ENCODE data around the gene MTX1.
"Not testable (repeated sequence)": the region's sequence is repeated elsewhere in the genome, so short reads cannot be mapped to it uniquely, and the experiment has no call there.

The MTX1 gene

GRCh38 chr1:155189926-155190325 is 18.6 kb upstream of the MTX1 start:
- not testable (repeated sequence) for DNase-seq

- DNase-seq, result no peak
Observed at GRCh38 chr1:155191904-155192303, 16.6 kb upstream of the MTX1 start.

- no peak for DNase-seq
Observed at GRCh38 chr1:155192346-155193274, 15.9 kb upstream of the MTX1 start.

GRCh38 chr1:155193275-155193990 is 15.1 kb upstream of the MTX1 start:
- DNase-seq, result peak; percentile 79

GRCh38 chr1:155193991-155194240 is 14.6 kb upstream of the MTX1 start:
- not testable (repeated sequence) for DNase-seq

- no peak for DNase-seq
Observed at GRCh38 chr1:155195201-155196102, 13.0 kb upstream of the MTX1 start.

- no peak for DNase-seq
Observed at GRCh38 chr1:155196103-155196892, 12.2 kb upstream of the MTX1 start.

GRCh38 chr1:155196893-155197638 is 11.4 kb upstream of the MTX1 start:
- no peak for DNase-seq

GRCh38 chr1:155197901-155198546 is 10.5 kb upstream of the MTX1 start:
- no peak for DNase-seq

GRCh38 chr1:155198547-155198906 is 10.0 kb upstream of the MTX1 start:
- DNase-seq, result no peak

- DNase-seq, result no peak
Observed at GRCh38 chr1:155199792-155200191, 8.7 kb upstream of the MTX1 start.

GRCh38 chr1:155200920-155201319 is 7.6 kb upstream of the MTX1 start:
- DNase-seq, result no peak

GRCh38 chr1:155202198-155202597 is 6.3 kb upstream of the MTX1 start:
- DNase-seq, result no peak

GRCh38 chr1:155202731-155203515 is 5.6 kb upstream of the MTX1 start:
- no peak for DNase-seq

- no peak for DNase-seq
Observed at GRCh38 chr1:155205035-155205434, 3.5 kb upstream of the MTX1 start.

GRCh38 chr1:155205969-155206593 is 2.4 kb upstream of the MTX1 start:
- no peak for DNase-seq

- peak; percentile 97 for DNase-seq
Observed at GRCh38 chr1:155206891-155207805, 1.3 kb upstream of the MTX1 start.

GRCh38 chr1:155207806-155208540 is 522 bp upstream of the MTX1 start, which contains the start of gene THBS3:
TSS of gene THBS3 (minus strand) at chr1:155207897. CDS start at chr1:155207876, 21 bp downstream.
- peak; percentile 93 for DNase-seq
